Measurements from ENCODE around the gene CCSER1. TPM values are rescaled to one million over a fixed set of nuclear protein-coding genes. Genes with fewer than 3 reads are reported as not detected.
A peak's percentile ranks its signal among the peaks of the same experiment; 100 is the strongest.

The CCSER1 gene
- total and polyA plus RNA-seq, 2 experiments from 2014 or later = 2.9 to 3.4 TPM

- TF ChIP-seq POLR2AphosphoS5 (IDR thresholded peaks at IDR 0.05; ENCODE audit: low read depth) (no peak), EZH2 (IDR thresholded peaks at IDR 0.05; ENCODE audit: low read depth, unreplicated experiment) (no peak), NANOG (IDR thresholded peaks at IDR 0.05; ENCODE audit: borderline replicate concordance) (no peak), ZNF331 (CRISPR knock-in tag; IDR thresholded peaks at IDR 0.05; ENCODE audit: low read depth) (no peak), JUNB (IDR thresholded peaks at IDR 0.05; ENCODE audit: unreplicated experiment) (no peak), ZNF114 (CRISPR knock-in tag; IDR thresholded peaks at IDR 0.05) (no peak), EZH2phosphoT487 (IDR thresholded peaks at IDR 0.05; ENCODE audit: unreplicated experiment) (no peak), CTCF (conservative IDR thresholded peaks at IDR 0.05; ENCODE audit: low read depth in 2 of 2) (no peak), CREB1 (CRISPR knock-in tag; IDR thresholded peaks at IDR 0.05; ENCODE audit: low read depth) (no peak), STAT1 (IDR thresholded peaks at IDR 0.05; ENCODE audit: unreplicated experiment) (no peak), REST (IDR thresholded peaks at IDR 0.05; ENCODE audit: unreplicated experiment) (no peak), ZNF462 (CRISPR knock-in tag; IDR thresholded peaks at IDR 0.05) (no peak)
- H3K4me3 ChIP-seq = no peak overlapping the region
- H3F3A ChIP-seq (replicated peaks; ENCODE audit: low read depth) = no peaks in the 10 kb centered on the region
- H3K27ac ChIP-seq (ENCODE audit: low read depth) = no peak overlapping the region
- H3K27ac Mint-ChIP-seq = no peak overlapping the region
- H3K4me3 Mint-ChIP-seq = no peak overlapping the region
- ATAC-seq (no peak), DNase-seq (ENCODE audit: low spot score) (no peak)
- H3K4me2 ChIP-seq = no peak overlapping the region
- H3K36me3 ChIP-seq (ENCODE audit: insufficient read depth) = no peaks in the 10 kb centered on the region
- no peaks in the 10 kb centered on the region for H4K20me1 ChIP-seq (replicated peaks; ENCODE audit: insufficient read depth)
- no peaks in the 10 kb centered on the region for H3K27me3 ChIP-seq (ENCODE audit: insufficient read depth)
- H3K9me2 ChIP-seq (ENCODE audit: insufficient read depth) = no peaks in the 10 kb centered on the region
- no peaks in the 10 kb centered on the region for H3K36me3 Mint-ChIP-seq (ENCODE audit: low read depth)
- H3K4me1 ChIP-seq (ENCODE audit: insufficient read depth) = no peaks in the 10 kb centered on the region
- no peaks in the 10 kb centered on the region for H3K27me3 Mint-ChIP-seq (ENCODE audit: insufficient read depth, low read depth, poor library complexity)
- H3K4me1 Mint-ChIP-seq = peaks cover 9% of the 10 kb centered on the region; the same call in 2 of the 3 replicates
- no peaks in the 10 kb centered on the region for H3K9me3 Mint-ChIP-seq
- no peaks in the 10 kb centered on the region for H3K79me2 ChIP-seq (replicated peaks; ENCODE audit: insufficient read depth)
- peak overlapping the region; percentile 4; the same call in 1 of the 2 replicates for H2AFZ ChIP-seq
Measured at GRCh38 chr4:90990284-90990683, 863.1 kb downstream of the CCSER1 start.
